Activated naive CD4-positive, alpha-beta T cell treated with anti-CD3 and anti-CD28 coated beads for 36 hours (primary cell): Measurements from ENCODE around the gene TP63. TPM values are rescaled to one million over a fixed set of nuclear protein-coding genes. Genes with fewer than 3 reads are reported as not detected.

ENCODE experiments used
- CTCF ChIA-PET: fragments of 350-600 bp; sonication (Branson Sonifier 250); formaldehyde crosslinking; loops from one replicate; lab custom pipeline; 2021; ENCODE audit warnings: antibody characterized with exemption; lab: Charles Lee
- DNase-seq: peaks from one replicate; pipeline ENCODE4 v3.0.0-alpha.2; 2020
- H3K27ac Mint-ChIP-seq: one replicate; pipeline ENCODE4 v1.8.0; 2021; ENCODE audit warnings: mild to moderate bottlenecking, mixed read lengths
- H3K27me3 Mint-ChIP-seq: one replicate; pipeline ENCODE4 v1.8.0; 2021; ENCODE audit warnings: low read depth, mixed read lengths
- H3K36me3 Mint-ChIP-seq: one replicate; pipeline ENCODE4 v1.8.0; 2021; ENCODE audit warnings: low read depth, mixed read lengths
- H3K4me1 Mint-ChIP-seq: one replicate; pipeline ENCODE4 v1.8.0; 2021; ENCODE audit warnings: low read depth, mixed read lengths
- H3K4me3 Mint-ChIP-seq: one replicate; pipeline ENCODE4 v1.8.0; 2021; ENCODE audit warnings: mild to moderate bottlenecking, moderate library complexity, mixed read lengths
- H3K9me3 Mint-ChIP-seq: one replicate; pipeline ENCODE4 v1.8.0; 2021; ENCODE audit warnings: mixed read lengths
- intact Hi-C: fragments of 100-400 bp; cut with micrococcal nuclease; formaldehyde crosslinking; loops from one replicate; pipeline ENCODE4 v1.15.1; 2023
- total RNA-seq, 2 experiments: library from RNA; stranded (reverse); gene quantifications; one replicate each; pipeline ENCODE4 v1.2.3, GENCODE V29; 2021

The TP63 gene
- total RNA-seq, 2 experiments from 2014 or later: 0.15 TPM; not detected in 1

- DNase-seq: no peak
- Mint-ChIP-seq H3K27ac (no peak overlapping the region), H3K9me3 (no peaks in the 10 kb centered on the region), H3K4me1 (no peaks in the 10 kb centered on the region), H3K36me3 (no peaks in the 10 kb centered on the region), H3K4me3 (no peak overlapping the region), H3K27me3 (no peaks in the 10 kb centered on the region)
- intact Hi-C loops: no loop called here
- CTCF ChIA-PET: no interaction called here
Observed at GRCh38 chr3:189813647-189814240, 182.6 kb downstream of the TP63 start.

GRCh38 chr3:189820365-189820720, 189.2 kb downstream of the TP63 start:
- H3K4me3 Mint-ChIP-seq: no peak overlapping the region
- CTCF ChIA-PET: no interaction called here
- no peaks in the 10 kb centered on the region for H3K36me3 Mint-ChIP-seq
- no peak overlapping the region for H3K27ac Mint-ChIP-seq
- intact Hi-C loops: no loop called here
- H3K9me3 Mint-ChIP-seq: no peaks in the 10 kb centered on the region
- no peaks in the 10 kb centered on the region for H3K4me1 Mint-ChIP-seq
- H3K27me3 Mint-ChIP-seq: no peaks in the 10 kb centered on the region
- no peak for DNase-seq

GRCh38 chr3:189821262-189821661, 190.1 kb downstream of the TP63 start:
- Mint-ChIP-seq H3K27me3 (no peaks in the 10 kb centered on the region), H3K36me3 (no peaks in the 10 kb centered on the region), H3K4me3 (no peak overlapping the region), H3K9me3 (no peaks in the 10 kb centered on the region), H3K27ac (no peak overlapping the region), H3K4me1 (no peaks in the 10 kb centered on the region)
- no peak for DNase-seq
- intact Hi-C loops: no loop called here
- CTCF ChIA-PET: no interaction called here

GRCh38 chr3:189822726-189823125, 191.5 kb downstream of the TP63 start:
- H3K27ac Mint-ChIP-seq: no peak overlapping the region
- intact Hi-C loops: no loop called here
- CTCF ChIA-PET: interaction anchor here (0.7 kb wide), 1 partner anchor 126 kb away, joined by 3 read pairs; no protein-coding TSS in a partner anchor

GRCh38 chr3:189824629-189825312, 193.6 kb downstream of the TP63 start:
- no peaks in the 10 kb centered on the region for H3K9me3 Mint-ChIP-seq
- CTCF ChIA-PET: interaction anchor here (1.0 to 1.4 kb wide), 2 partner anchors 18 to 116 kb away, joined by 3 to 6 read pairs; no protein-coding TSS in a partner anchor
- H3K36me3 Mint-ChIP-seq: no peaks in the 10 kb centered on the region
- no peak overlapping the region for H3K4me3 Mint-ChIP-seq
- no peaks in the 10 kb centered on the region for H3K4me1 Mint-ChIP-seq
- H3K27me3 Mint-ChIP-seq: no peaks in the 10 kb centered on the region
- intact Hi-C loops: no loop called here
- no peak overlapping the region for H3K27ac Mint-ChIP-seq
- no peak for DNase-seq

More at GRCh38 chr3:189822726-189823125, 191.5 kb downstream of the TP63 start:
- Mint-ChIP-seq H3K4me3 (no peak overlapping the region), H3K4me1 (no peaks in the 10 kb centered on the region), H3K27me3 (no peaks in the 10 kb centered on the region), H3K36me3 (no peaks in the 10 kb centered on the region), H3K9me3 (no peaks in the 10 kb centered on the region)
- no peak for DNase-seq

- H3K36me3 Mint-ChIP-seq: no peaks in the 10 kb centered on the region
- no peaks in the 10 kb centered on the region for H3K27me3 Mint-ChIP-seq
- DNase-seq: no peak
- no peak overlapping the region for H3K27ac Mint-ChIP-seq
- intact Hi-C loops: no loop called here
- CTCF ChIA-PET: no interaction called here
- H3K4me3 Mint-ChIP-seq: no peak overlapping the region
- no peaks in the 10 kb centered on the region for H3K4me1 Mint-ChIP-seq
- H3K9me3 Mint-ChIP-seq: no peaks in the 10 kb centered on the region
Observed at GRCh38 chr3:189826566-189826965, 195.4 kb downstream of the TP63 start.

GRCh38 chr3:189827108-189827507, 195.9 kb downstream of the TP63 start:
- intact Hi-C loops: no loop called here
- no peak for DNase-seq
- Mint-ChIP-seq H3K27ac (no peak overlapping the region), H3K9me3 (no peaks in the 10 kb centered on the region), H3K4me3 (no peak overlapping the region), H3K27me3 (no peaks in the 10 kb centered on the region), H3K36me3 (no peaks in the 10 kb centered on the region), H3K4me1 (no peaks in the 10 kb centered on the region)
- CTCF ChIA-PET: interaction anchor here (0.7 kb wide), 1 partner anchor 167 kb away, joined by 3 read pairs; no protein-coding TSS in a partner anchor

GRCh38 chr3:189830401-189830800, 199.2 kb downstream of the TP63 start:
- Mint-ChIP-seq H3K27me3 (no peaks in the 10 kb centered on the region), H3K36me3 (no peaks in the 10 kb centered on the region), H3K9me3 (no peaks in the 10 kb centered on the region), H3K4me3 (no peak overlapping the region), H3K27ac (no peak overlapping the region), H3K4me1 (no peaks in the 10 kb centered on the region)
- no peak for DNase-seq
- intact Hi-C loops: no loop called here
- CTCF ChIA-PET: no interaction called here

GRCh38 chr3:189833266-189833665, 202.1 kb downstream of the TP63 start:
- intact Hi-C loops: no loop called here
- no peak overlapping the region for H3K27ac Mint-ChIP-seq
- H3K27me3 Mint-ChIP-seq: no peaks in the 10 kb centered on the region
- DNase-seq: no peak
- no peak overlapping the region for H3K4me3 Mint-ChIP-seq
- peaks cover 2% of the 10 kb centered on the region for H3K4me1 Mint-ChIP-seq
- no peaks in the 10 kb centered on the region for H3K9me3 Mint-ChIP-seq
- CTCF ChIA-PET: no interaction called here
- H3K36me3 Mint-ChIP-seq: no peaks in the 10 kb centered on the region

- Mint-ChIP-seq H3K4me1 (peaks cover 2% of the 10 kb centered on the region), H3K27ac (no peak overlapping the region), H3K27me3 (no peaks in the 10 kb centered on the region), H3K9me3 (no peaks in the 10 kb centered on the region), H3K4me3 (no peak overlapping the region), H3K36me3 (no peaks in the 10 kb centered on the region)
- no peak for DNase-seq
- intact Hi-C loops: no loop called here
- CTCF ChIA-PET: no interaction called here
Observed at GRCh38 chr3:189833996-189834395, 202.8 kb downstream of the TP63 start.

GRCh38 chr3:189834462-189834861, 203.3 kb downstream of the TP63 start:
- Mint-ChIP-seq H3K4me3 (no peak overlapping the region), H3K9me3 (no peaks in the 10 kb centered on the region), H3K27ac (no peak overlapping the region), H3K27me3 (no peaks in the 10 kb centered on the region), H3K4me1 (peaks cover 2% of the 10 kb centered on the region), H3K36me3 (no peaks in the 10 kb centered on the region)
- intact Hi-C loops: no loop called here
- CTCF ChIA-PET: no interaction called here
- DNase-seq: no peak

GRCh38 chr3:189836795-189837194, 205.6 kb downstream of the TP63 start:
- no peak for DNase-seq
- Mint-ChIP-seq H3K4me1 (peaks cover 15% of the 10 kb centered on the region), H3K9me3 (no peaks in the 10 kb centered on the region), H3K4me3 (no peak overlapping the region), H3K27ac (no peak overlapping the region), H3K27me3 (no peaks in the 10 kb centered on the region), H3K36me3 (no peaks in the 10 kb centered on the region)
- intact Hi-C loops: no loop called here
- CTCF ChIA-PET: no interaction called here

GRCh38 chr3:189838291-189838690, 207.1 kb downstream of the TP63 start:
- no peak overlapping the region for H3K4me3 Mint-ChIP-seq
- no peak overlapping the region for H3K27ac Mint-ChIP-seq
- CTCF ChIA-PET: interaction anchor here (1.0 to 1.1 kb wide), 2 partner anchors 119 kb away, joined by 3 to 4 read pairs; no protein-coding TSS in a partner anchor
- H3K27me3 Mint-ChIP-seq: no peaks in the 10 kb centered on the region
- intact Hi-C loops: no loop called here
- H3K9me3 Mint-ChIP-seq: no peaks in the 10 kb centered on the region
- no peaks in the 10 kb centered on the region for H3K36me3 Mint-ChIP-seq
- peaks cover 21% of the 10 kb centered on the region for H3K4me1 Mint-ChIP-seq
- DNase-seq: no peak
